NCI-H1105 treated with DMSO at 0.1 percent for 48 hours (cell line): Measurements from ENCODE around the gene ATG7.
"Not testable (repeated sequence)": the region's sequence is repeated elsewhere in the genome, so short reads cannot be mapped to it uniquely, and the experiment has no call there.

ENCODE experiments used
- DNase-seq: peaks from one replicate; lab custom pipeline; 2025; lab: John Stamatoyannopoulos, UW

ATG7 gene

DNA sequence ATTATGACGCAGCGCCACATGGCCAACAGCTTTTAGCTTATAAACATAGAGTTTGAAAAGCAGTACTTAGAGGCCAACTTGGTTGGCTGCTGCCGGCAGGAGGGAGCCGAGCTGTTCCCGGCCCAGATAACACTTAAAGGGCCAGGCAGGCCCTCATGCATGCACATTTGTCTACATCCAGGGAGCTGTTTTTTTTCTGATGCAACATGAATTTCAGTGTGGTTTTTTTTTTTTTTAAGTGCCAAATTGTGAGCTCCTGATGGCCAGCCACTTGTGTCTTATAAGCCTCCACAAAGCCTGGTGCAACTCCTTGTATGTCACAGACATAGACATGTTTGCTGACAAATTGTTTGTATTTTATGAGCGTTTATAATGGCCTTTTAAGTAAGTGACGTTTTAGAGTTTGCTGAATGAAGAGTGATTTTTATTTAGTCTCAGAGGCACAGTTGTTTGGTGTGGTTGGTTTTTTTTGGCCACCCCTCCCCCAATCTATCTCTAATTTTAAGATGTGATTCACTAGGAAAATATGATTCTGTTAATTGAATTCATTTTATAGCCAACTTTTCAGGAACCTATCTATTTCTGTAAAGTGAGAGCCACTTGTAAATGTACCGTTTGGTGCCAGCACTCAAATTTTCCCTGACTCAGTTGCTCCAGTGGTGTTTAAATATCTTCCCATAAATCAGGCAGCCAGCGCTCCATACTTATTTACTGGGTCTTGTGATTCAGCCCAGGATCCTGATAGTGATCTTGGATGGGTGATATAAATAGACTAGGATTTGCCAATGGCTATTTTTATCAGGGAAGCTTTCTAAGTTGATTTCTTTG lies 237.2 kb downstream of the ATG7 start:
- peak; percentile 55 for DNase-seq

DNA sequence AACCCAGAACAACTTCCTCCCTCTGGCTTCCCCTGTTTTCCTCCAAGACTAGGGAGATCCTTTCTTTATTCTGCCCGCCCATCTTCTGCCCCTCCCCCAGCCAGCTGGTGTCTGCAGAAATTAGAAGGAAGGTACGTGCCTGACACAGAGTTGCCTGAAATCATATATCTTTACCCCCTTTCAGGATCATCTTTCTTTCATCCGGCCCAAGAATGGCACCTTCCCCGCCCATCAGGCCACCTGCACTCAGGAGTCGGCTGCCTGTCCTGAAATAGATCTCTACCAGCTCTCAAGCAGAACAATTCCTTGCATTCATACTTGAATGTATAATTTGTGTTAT lies 237.8 kb downstream of the ATG7 start:
- no peak for DNase-seq

DNA sequence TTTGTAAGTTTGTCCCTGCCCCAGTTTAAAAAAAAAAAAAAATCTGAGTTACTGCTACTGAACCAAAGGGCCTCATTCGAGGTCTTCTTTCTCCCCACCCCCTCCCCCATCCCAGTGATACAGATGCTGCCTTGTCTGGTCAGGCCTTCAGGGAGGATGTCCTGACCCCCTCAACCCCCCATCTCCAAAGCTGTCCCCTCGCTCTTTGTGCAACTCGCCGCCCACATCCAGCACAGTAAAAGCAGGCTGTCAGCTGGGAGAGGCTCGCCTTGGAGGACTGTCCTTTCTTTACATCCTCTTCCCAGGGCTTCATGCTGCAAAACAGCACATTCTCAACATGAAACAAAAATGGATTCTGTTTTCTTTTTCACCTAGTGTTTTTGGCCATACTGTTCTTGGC lies 238.2 kb downstream of the ATG7 start:
- DNase-seq = no peak

DNA sequence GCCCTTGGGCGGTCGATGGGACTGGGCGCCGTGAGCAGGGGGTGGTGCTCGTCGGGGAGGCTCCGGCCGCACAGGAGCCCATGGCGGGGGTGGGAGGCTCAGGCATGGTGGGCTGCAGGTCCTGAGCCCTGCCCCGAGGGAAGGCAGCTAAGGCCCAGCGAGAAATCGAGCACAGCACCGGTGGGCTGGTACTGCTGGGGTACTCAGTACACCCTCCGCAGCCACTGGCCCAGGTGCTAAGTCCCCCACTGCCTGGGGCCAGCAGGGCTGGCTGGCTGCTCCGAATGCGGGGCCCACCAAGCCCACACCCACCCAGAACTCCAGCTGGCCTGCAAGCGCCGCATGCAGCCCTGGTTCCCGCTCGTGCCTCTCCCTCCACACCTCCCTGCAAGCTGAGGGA lies 239.4 kb downstream of the ATG7 start:
- not testable (repeated sequence) for DNase-seq

DNA sequence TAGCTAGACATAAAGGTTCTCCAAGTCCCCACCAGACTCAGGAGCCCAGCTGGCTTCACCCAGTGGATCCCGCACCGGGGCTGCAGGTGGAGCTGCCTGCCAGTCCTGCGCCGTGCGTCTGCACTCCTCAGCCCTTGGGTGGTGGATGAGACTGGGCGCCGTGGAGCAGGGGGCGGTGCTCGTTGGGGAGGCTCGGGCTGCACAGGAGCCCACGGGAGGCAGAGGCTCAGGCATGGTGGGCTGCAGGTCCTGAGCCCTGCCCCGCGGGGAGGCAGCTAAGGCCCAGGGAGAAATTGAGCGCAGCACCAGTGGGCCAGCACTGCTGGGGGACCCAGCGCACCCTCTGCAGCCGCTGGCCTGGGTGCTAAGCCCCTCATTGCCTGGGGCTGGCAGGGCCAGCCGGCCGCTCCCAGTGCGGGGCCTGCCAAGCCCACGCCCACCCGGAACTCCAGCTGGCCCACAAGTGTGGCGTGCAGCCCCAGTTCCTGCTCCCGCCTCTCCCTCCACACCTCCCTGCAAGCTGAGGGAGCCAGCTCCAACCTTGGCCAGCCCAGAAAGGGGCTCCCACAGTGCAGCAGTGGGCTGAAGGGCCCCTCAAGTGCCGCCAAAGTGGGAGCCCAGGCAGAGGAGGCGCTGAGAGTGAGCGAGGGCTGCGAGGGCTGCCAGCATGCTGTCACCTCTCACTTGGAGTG lies 241.1 kb downstream of the ATG7 start:
- not testable (repeated sequence) for DNase-seq

DNA sequence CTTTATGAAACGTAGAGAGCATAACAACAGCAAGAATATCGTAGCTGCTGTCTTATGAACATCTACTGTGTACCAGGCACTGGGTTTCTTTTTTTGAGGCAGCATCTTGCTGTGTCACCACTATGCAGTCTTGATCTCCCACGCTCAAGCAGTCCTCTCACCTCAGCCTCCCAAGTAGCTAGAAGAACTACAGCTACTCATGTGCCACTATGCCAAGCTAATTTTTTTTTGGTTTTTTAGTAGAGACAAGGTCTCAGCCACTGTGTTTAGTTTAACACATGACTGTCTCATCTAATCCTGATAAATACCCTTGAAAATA lies 241.6 kb downstream of the ATG7 start:
- DNase-seq = no peak

DNA sequence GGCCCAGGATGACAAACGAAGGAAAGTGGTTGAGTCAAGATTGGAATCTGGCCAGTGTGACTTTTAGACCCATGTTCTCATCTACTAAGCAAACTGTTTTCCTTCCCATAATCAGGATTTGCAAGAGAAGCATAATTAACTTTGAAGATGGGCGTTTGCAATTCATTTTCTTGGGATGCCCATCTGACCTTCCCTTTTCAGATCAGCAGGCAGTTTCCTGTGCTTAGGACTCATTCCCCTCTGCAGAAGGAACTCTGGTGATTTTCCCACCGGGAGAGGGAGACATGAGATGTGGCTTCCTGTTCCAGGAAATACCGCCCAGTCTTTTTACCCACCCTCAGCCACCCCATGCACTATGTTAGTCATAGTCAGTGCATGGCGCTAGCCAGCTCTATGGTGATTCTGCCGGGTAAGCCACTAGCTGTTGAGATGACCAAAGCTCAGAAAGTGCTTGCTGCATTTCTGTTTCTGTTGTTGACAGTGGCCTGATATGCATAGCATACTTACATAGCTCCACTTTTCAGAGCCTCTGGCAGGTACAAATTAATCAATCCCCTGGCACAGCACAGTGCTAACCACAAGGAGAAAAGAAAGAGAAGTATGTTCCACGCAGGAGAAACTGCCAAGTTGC lies 242.1 kb downstream of the ATG7 start:
- DNase-seq = no peak

DNA sequence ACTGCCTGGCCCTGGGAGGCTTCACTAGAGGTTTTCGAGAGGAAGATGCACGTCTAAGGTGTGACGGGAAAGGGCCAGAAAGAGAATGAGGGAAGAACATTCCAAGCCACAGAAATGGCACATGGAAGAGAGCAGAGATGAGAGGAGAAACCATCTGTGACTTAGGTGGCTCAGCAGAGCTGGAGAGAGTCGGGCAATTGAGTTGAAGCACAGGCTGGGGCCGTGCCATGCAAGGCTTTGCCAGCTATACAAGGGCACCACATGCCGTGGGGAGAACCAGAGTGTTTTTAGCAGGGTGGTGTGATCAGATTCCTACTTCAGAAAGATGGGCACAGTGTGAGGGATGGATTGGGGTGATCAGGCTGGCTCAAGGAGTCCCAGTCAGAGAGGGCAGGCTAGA lies 245.4 kb downstream of the ATG7 start:
- no peak for DNase-seq

DNA sequence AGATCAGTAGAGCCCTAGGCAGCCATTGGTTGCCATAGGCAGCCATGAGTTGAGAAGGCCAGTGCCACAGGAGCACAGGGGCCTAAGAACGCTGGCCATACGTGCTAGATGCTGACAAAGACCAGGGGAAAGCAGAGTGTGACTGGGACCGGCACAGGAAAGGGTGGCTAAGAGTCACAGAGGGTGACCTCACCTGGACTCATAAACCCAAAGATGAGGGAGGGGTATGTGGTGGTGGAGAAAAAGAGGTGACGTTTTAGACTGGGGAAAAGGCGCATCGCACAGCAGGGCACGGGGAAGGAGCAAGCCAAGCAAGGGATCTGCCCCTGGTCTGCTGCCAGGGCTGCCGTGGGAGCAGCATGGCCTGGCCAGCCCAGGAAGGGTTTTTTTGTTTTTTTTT lies 249.0 kb downstream of the ATG7 start:
- no peak for DNase-seq

DNA sequence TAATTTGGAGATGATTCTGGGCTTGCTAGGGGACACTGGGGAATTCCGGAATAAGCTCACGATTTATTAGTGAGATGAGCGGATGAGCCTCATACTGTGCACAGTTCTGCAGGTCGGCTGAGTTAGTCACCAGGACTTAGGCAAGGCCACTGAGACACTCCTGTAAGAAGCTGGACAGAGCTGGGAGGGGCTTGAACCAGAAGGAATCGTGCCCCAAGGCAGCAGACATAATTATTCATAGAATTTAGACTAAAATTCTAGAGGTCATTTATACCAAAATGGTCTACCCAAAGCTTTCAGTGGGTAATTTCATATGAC lies 250.2 kb downstream of the ATG7 start:
- no peak for DNase-seq

DNA sequence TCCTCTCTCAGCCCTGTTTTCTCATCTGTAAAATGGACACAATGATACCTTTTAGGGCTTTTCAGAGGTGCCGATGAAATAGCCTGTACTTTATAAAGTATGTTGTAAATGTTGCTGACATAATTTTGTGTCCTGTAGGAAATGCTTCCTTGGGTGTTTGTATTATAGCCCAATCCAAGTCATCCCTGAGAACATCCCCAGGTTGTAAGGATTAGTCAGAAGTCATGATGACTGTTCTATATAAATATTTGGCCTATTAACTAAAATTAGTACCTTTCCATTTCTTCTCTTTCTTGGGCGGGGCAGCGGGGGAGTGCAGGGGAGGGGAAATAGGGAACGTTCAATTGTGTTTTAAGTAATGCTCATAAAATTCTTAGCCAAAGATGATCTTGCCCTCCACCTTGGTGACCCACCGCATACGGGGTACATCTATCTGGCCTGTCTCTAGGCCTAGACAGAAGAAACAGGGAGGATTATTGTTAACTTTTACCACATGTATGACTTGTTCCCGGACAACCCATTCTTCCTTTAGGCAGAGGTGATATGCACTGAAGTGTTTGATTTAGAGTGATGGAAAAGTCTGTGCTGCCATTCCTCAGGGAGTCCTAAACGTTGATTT lies 250.9 kb downstream of the ATG7 start:
- DNase-seq = no peak

DNA sequence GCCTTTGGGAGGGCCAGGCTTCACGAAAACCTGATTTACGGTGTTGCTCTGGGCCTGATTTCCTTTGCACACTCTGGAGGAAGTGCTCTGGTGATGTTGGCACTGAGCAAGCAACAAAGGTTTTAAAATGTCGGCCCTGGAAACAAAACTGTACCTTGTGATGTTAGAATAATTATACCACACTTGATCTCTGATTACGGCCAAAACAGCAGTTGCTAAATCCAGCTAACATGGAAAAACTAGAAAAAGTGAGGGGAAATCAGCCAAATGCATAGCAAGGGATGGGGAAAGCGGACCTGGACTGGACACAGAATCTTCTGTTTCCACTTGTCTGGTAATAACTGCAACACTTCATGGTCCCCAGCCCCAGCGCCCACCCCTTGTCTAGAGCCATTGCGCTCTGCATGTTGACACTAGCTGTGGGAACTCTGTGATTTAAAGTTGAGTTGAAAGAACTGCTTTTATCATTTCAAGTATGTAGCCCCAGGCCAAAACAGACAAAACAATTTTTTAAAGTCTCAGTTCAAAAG lies 251.4 kb downstream of the ATG7 start:
- no peak for DNase-seq

DNA sequence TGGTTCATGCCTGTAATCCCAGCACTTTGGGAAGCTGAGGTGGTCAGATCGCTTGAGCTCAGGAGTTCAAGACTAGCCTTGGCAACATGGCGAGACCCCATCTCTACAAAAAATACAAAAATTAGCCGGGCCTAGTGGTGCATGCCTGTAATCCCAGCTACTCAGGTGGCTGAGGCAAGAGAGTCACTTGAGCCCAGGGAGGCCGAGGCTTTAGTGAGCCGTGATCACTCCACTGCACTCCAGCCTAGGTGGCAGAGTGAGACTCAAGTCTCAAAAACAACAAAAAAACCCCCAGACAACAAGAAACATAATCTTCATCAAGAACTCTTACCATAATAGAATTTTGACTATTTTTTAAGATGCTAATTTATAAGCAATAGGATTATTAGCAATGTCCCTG lies 253.9 kb downstream of the ATG7 start:
- not testable (repeated sequence) for DNase-seq

DNA sequence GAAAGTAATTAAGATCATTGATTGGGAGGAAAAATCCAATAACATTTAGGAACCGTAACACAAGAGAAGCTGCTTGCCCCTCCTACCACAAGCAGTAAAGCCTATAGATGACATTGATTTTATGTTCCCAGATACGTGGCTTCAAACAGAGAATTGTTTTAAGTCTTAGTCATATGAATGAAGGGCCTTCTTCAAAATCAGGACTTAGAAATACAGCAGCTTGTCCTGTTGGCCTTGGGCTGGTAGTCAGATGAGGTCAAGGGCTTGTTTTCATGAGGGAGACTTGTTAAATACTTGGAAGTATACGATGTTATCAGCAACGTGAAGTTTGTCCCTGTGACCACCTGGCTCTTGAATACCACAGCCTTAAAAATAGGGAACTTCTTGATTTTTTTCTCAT lies 257.1 kb downstream of the ATG7 start:
- DNase-seq = no peak

DNA sequence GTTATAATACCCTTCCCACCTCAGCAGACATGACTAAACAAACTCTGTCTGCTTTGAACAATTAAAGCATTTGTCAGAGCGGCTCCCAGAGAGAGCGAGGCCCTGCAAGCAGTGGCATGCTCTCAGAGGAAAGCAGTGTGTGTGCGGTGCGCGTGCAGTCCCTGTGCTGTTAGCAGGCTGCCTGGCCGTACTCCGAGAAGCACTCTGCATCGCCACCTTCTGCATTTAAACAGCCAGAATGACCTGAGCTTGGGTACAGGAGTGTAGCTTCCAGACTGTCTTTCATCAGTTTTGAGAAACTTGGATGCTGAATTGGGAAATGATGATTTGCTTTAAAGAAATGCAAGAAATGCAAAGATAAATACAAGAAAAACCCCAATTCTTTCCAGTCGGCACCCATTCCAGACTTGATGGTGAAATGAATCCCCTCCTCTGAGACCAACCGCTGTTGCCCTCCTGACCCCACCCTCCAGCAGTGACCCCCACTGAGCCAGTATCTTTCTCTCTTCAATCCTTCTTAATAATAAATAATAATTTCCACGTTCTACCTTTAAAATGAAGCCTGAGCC lies 258.0 kb downstream of the ATG7 start:
- peak; percentile 70 for DNase-seq

DNA sequence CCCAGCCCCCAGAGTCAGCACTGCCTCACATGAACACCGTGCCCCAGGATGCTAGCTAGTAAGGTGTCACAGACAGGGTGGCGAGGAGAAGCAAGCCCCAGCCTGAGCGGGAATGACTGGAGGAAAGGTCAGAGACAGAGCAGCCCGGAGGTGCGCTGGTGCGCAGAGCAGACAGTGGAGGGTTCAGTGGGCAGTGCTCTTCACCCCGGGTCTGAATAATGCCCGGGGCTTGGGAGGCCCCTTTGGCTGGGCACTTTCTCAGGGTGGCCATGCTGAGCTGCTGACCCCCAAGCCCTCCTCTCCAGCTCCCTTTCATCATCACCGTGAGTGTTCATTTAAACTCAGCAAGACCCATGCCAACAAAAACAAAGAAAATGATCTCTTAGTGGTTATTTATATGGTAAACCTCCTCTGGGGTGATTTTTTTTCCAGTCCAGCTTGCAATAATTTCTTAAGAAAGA lies 260.8 kb downstream of the ATG7 start:
- DNase-seq = no peak

DNA sequence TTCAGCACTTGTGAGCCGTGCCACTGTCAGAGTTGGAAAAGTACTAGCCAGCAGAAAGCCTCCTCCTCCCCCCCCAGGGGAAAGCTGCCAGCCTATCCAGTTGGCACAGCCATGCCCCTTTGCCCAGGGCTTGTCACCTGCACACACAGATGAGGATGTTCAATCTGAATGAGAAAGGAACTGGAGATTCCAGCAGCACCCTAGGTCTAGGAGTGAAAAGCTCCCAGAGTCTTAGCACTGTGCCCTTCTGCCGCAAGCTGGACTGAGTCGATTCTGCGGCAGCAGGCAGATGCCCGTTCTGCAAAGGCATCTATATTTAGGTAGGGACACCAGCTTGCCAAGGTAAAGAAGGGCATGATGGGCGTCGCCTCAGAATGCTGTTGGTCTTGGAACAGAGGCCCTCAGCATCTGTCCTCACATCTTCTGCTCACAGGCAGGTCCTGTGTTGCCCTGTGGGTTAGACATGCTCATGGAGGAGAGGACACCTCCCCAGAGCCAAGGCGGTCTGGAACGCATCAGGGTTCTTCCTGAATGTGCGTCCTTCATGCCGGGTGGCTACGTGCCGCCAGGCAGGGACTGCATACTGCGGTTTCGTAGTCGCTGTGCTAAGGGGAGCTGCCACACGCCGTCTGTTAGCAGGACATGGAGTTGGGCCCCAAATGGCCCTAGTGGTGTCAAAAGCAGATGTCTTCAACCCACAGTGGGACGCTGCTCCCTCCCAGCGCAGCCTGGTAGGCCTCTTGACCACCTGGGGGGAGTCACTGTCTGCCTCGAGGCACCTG lies 262.0 kb downstream of the ATG7 start:
- no peak for DNase-seq

DNA sequence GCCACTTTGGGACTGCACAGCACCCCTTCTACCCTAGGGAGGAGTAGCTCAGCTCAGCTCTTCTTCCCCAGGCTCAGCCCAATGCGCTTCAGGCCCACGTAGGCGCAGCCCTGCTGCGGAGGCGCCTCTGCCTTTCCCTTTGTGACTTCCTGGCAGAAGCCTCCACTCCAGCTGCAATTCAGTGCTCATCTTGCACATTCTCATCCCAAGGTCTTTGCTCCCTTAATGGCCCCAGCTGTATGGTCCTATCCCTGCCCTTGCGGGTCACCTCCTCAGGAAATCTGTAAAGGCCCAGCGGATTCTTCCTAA lies 262.6 kb downstream of the ATG7 start:
- DNase-seq = no peak

DNA sequence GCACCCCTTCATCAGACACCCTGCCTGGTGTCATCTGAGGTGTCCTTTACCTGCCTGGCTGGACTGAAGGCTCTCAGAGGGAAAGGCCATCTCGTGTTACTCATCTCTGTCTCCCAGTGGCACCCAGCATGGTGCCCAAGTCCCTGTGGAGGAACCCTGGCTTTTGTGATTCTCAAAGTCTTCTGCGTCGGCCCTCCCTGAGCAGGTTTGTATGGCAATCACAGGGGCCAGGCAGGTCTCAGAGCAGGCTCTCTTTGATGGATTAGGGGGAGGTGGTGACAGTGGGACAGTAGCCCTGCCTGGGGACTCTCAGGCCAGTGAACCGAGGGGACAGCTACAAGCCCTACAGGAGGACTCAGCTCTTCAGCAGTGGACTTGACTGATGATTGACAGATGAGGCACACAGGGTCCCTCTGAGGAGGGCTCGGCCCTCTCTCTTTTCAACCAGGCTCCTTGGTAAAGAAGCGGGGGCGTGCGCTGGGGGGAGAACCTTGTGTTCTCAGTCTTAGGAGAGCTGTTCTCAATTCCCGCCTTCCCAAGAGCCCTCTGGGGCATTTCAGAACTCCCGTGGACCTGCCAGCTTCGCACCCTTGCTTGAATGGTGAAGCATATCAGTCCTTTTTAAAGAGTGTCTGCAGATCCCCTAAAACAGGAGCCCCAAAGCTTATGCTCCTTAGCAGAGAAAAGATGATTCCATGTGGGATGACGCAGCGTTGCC lies 263.2 kb downstream of the ATG7 start:
- DNase-seq = no peak

DNA sequence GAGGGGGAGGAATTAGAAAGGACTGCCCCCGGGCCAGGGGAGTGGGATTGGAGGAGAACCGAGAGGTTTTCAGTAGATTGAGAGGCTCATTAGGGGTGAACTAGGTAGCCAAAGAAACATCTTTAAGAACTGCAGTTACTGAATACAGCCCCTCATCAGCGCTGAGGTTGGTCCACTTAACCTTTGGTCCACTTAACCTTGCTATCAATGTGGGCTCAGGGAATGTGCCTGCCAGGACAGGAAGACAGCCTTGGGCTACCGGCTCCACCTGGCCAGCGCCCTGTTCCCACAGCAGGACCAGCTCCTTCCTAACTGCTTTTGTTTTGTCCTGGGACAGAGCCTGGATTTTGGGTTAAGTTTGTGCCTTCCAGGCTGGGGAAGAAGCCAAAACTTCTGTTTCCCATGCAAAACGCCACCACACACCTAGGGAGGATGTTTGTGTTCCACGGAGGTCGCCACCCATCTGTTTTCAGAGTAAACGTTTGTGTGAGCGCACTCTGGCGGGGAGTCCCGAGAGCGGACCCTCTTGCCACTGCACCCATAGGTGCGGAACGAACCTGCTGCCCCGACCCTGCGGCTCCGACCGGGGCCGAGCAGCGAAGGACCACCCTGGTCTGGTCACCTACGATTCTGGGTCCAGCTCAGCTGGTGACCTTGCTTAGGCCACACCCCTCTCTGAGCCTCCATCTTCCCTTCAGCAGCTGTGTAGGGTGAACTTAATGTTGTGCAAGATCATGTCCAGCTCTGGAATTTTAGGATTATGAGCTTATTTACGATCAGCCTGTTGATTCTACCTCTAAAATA lies 264.1 kb downstream of the ATG7 start:
- DNase-seq = no peak
